Measurements from ENCODE around the gene NPHS1. TPM values are rescaled to one million over a fixed set of nuclear protein-coding genes. Genes with fewer than 3 reads are reported as not detected.
A peak's percentile ranks its signal among the peaks of the same experiment; 100 is the strongest.

Gene NPHS1
- total RNA-seq, 3 donors from 2014 or later = 0.09 TPM; not detected in 2

DNA sequence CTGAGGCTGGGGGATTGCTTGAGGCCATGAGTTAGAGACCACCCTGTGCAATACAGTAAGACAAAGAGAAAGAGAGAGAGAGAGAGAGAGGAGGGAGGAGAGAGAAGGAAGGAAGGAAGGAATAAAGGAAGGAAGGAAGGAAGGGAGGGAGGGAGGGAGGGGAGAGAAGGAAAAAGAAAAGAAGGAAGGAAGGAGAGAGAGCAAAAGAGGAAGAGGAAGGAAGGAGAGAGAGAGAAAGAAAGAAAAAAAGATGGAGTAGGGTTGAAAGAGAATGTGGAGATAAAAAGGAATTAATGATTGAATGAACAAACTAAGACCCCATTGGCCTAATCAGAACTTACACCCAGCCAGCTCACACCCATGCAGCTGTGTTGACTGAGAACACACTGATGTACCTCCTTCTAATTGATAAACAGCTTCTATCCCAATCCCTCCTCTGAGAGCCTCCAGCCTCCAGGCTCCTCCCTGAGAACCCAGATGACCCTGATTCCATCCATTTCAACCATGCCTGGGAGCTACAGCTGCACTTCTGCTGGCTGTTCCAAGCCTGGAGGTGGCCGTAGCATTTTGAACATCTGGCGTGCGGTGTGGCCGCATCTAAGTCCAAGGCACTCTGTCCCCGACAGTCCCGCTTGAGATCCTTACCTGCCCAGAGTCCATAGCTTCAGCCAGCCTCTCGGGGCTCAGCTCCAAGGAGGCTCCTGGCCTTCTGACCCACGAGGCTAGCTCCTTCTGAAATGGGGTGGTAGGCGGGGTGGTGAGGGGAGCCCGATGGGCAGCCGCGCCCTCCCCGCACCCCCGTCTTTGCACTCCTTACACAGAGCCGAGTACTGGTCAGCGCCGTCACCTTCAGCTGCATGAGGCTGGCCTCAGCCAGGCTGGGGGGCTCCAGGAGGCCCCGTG is 40.7 kb downstream of the NPHS1 start:
- H3K9me3 ChIP-seq = no peaks in the 10 kb centered on the region
- no peak overlapping the region for H3K4me3 ChIP-seq
- intact Hi-C loops (cut with DNase I, micrococcal nuclease) = no loop called here
- ATAC-seq (no peak), DNase-seq (no peak)
- TF ChIP-seq CTCF (IDR thresholded peaks at IDR 0.05) = no peak
- H3K36me3 ChIP-seq (ENCODE audit: low read depth) = no peaks in the 10 kb centered on the region
- no peaks in the 10 kb centered on the region for H3K4me1 ChIP-seq (ENCODE audit: low read depth)

- no peaks in the 10 kb centered on the region for H3K36me3 ChIP-seq (ENCODE audit: low read depth)
- intact Hi-C loops (cut with DNase I, micrococcal nuclease) = no loop called here
- H3K9me3 ChIP-seq = no peaks in the 10 kb centered on the region
- DNase-seq = no peak
- H3K4me1 ChIP-seq (ENCODE audit: low read depth) = no peaks in the 10 kb centered on the region
- no peak for ATAC-seq
- H3K4me3 ChIP-seq = no peak overlapping the region
- TF ChIP-seq CTCF (IDR thresholded peaks at IDR 0.05) = no peak
Observed at GRCh38 chr19:35807633-35808032, 44.7 kb downstream of the NPHS1 start.

- TF ChIP-seq CTCF (IDR thresholded peaks at IDR 0.05) = no peak
- ATAC-seq (no peak), DNase-seq (peak in 1 of 3 donors; percentile 29)
- H3K4me3 ChIP-seq = no peak overlapping the region
- H3K9me3 ChIP-seq = no peaks in the 10 kb centered on the region
- intact Hi-C loops (cut with DNase I, micrococcal nuclease) = no loop called here
- no peaks in the 10 kb centered on the region for H3K36me3 ChIP-seq (ENCODE audit: low read depth)
- H3K4me1 ChIP-seq (ENCODE audit: low read depth) = no peaks in the 10 kb centered on the region
Observed at GRCh38 chr19:35806597-35806996, 45.7 kb downstream of the NPHS1 start.

- TF ChIP-seq CTCF (IDR thresholded peaks at IDR 0.05) = no peak
- intact Hi-C loops (cut with DNase I, micrococcal nuclease) = no loop called here
Observed at GRCh38 chr19:35805526-35806102, 46.7 kb downstream of the NPHS1 start.

GRCh38 chr19:35801828-35802227 is 50.5 kb downstream of the NPHS1 start:
- ATAC-seq = no peak
- no peaks in the 10 kb centered on the region for H3K36me3 ChIP-seq (ENCODE audit: low read depth)
- H3K9me3 ChIP-seq = no peaks in the 10 kb centered on the region
- peak in 1 of 3 donors; percentile 8 for DNase-seq
- H3K4me1 ChIP-seq (ENCODE audit: low read depth) = no peaks in the 10 kb centered on the region
- TF ChIP-seq CTCF (IDR thresholded peaks at IDR 0.05) = no peak
- intact Hi-C loops (cut with DNase I, micrococcal nuclease) = no loop called here
- no peak overlapping the region for H3K4me3 ChIP-seq

More at GRCh38 chr19:35805526-35806102, 46.7 kb downstream of the NPHS1 start:
- no peak overlapping the region for H3K4me3 ChIP-seq
- no peaks in the 10 kb centered on the region for H3K36me3 ChIP-seq (ENCODE audit: low read depth)
- H3K9me3 ChIP-seq = no peaks in the 10 kb centered on the region
- ATAC-seq (no peak), DNase-seq (peak in 1 of 3 donors; percentile 15)
- no peaks in the 10 kb centered on the region for H3K4me1 ChIP-seq (ENCODE audit: low read depth)

Data from mucosa of descending colon (tissue), 3 donors.